Esophagus squamous epithelium (tissue), 5 donors: Measurements from ENCODE around the gene REEP1. TPM values are rescaled to one million over a fixed set of nuclear protein-coding genes. Genes with fewer than 3 reads are reported as not detected.
A peak's percentile ranks its signal among the peaks of the same experiment; 100 is the strongest.

Experiments
- DNase-seq: peaks from one replicate; lab custom pipeline; 2025; lab: John Stamatoyannopoulos, UW
- H3K27ac ChIP-seq, 4 donors: fragments of 200-600 bp; sonication (generic); one replicate each; pipeline ENCODE4 v1.5.1; 2016 to 2019; ENCODE audit warnings: mild to moderate bottlenecking in 1 of 4
- H3K27me3 ChIP-seq, 4 donors: fragments of 200-600 bp; sonication (generic); 1 replicate in 3 of 4; 2 replicates in 1 of 4; pipeline versions ENCODE4 v1.5.1 to v1.6.0; 2017 to 2021; ENCODE audit warnings: antibody characterized with exemption in 1 of 4
- H3K36me3 ChIP-seq, 3 donors: fragments of 200-600 bp; sonication (generic); one replicate each; pipeline ENCODE4 v1.5.1; 2016 to 2019
- H3K4me1 ChIP-seq, 3 donors: fragments of 200-600 bp; sonication (generic); one replicate each; pipeline ENCODE4 v1.5.1; 2017 to 2019
- H3K4me3 ChIP-seq, 4 donors: fragments of 200-600 bp; sonication (generic); 1 replicate in 3 of 4; 2 replicates in 1 of 4; pipeline ENCODE4 v1.5.1; 2016 to 2019; ENCODE audit warnings: mild to moderate bottlenecking in 2 of 4, moderate library complexity in 1 of 4
- H3K9me3 ChIP-seq, 3 donors: fragments of 200-600 bp; sonication (generic); one replicate each; pipeline ENCODE4 v1.5.1; 2016 to 2019
- CTCF ChIP-seq, 6 experiments: fragments of 450-650 bp in 4 of 6; fragments of 200-600 bp in 2 of 6; sonication (generic) in 2 of 6; IDR thresholded peaks; one replicate each; pipeline ENCODE4 v1.5.1; 2016 to 2019; ENCODE audit warnings: antibody characterized with exemption in 6 of 6, mild to moderate bottlenecking in 4 of 6, moderate library complexity in 4 of 6
- POLR2A ChIP-seq, 4 donors: fragments of 450-650 bp; IDR thresholded peaks; one replicate each; pipeline ENCODE4 v1.6.1; 2017; ENCODE audit warnings: antibody characterized with exemption in 4 of 4, mild to moderate bottlenecking in 4 of 4, moderate library complexity in 3 of 4
- WGBS, 2 donors: methylation state at CpG; one replicate each; pipeline ENCODE4 v1.1.5; 2018; 5-methylcytosine and 5-hydroxymethylcytosine counted together
- intact Hi-C: fragments of 100-400 bp; cut with DNase I; formaldehyde crosslinking; loops from one replicate; pipeline ENCODE4 v1.15.0; 2022
- total RNA-seq, 4 donors: library from RNA; depleted of rRNA; stranded (reverse); fragments of >200 nt; gene quantifications; one replicate each; pipeline ENCODE4 v1.1.0, GENCODE V29; 2016
- donor health status: DM: yes; HTN: yes; CAD: no.

Gene REEP1
- total RNA-seq, 4 donors from 2014 or later, result 0.83 to 10.3 (median 2.0) TPM

- Histone ChIP-seq H3K9me3 (no peaks in the 10 kb centered on the region), H3K36me3 (peaks cover 0 to 10% (median 0%) of the 10 kb centered on the region in 3 donors), H3K4me1 (peaks cover 14 to 70% (median 17%) of the 10 kb centered on the region in 3 donors), H3K27me3 (no peaks in the 10 kb centered on the region), H3K27ac (peak overlapping the region; percentile 95 to 99 (median 98)), H3K4me3 (peak overlapping the region; percentile 76 to 92 (median 86))
- TF ChIP-seq POLR2A (IDR thresholded peaks at IDR 0.05) (no peak), CTCF (IDR thresholded peaks at IDR 0.05) (peak in 1 of 6 experiments; percentile 13)
- intact Hi-C loops, result no loop called here
- DNase-seq, result no peak
- 60 to 65% methylated on average over 7 of the region's 7 CpGs for WGBS, 2 donors
Measured at GRCh38 chr2:86193901-86194567, 143.4 kb downstream of the REEP1 start.

- intact Hi-C loops, result no loop called here
- no peak for DNase-seq
- H3K9me3 ChIP-seq, result no peaks in the 10 kb centered on the region
- H3K36me3 ChIP-seq, result peaks cover 0 to 23% (median 0%) of the 10 kb centered on the region in 3 donors
- TF ChIP-seq CTCF (IDR thresholded peaks at IDR 0.05), result no peak
- no peak for TF ChIP-seq POLR2A (IDR thresholded peaks at IDR 0.05)
- peaks cover 6 to 82% (median 22%) of the 10 kb centered on the region in 3 donors for H3K4me1 ChIP-seq
- no peak overlapping the region for H3K27ac ChIP-seq
- H3K27me3 ChIP-seq, result no peaks in the 10 kb centered on the region
- no peak overlapping the region for H3K4me3 ChIP-seq
- WGBS, 2 donors, result 81 to 83% methylated on average over 7 of the region's 7 CpGs
Measured at GRCh38 chr2:86189782-86190416, 147.5 kb downstream of the REEP1 start.

GRCh38 chr2:86186431-86186830 lies 151.0 kb downstream of the REEP1 start:
- peak overlapping the region in 2 of 4 donors; percentile 26 to 36 for H3K27ac ChIP-seq
- intact Hi-C loops, result no loop called here
- H3K4me1 ChIP-seq, result peaks cover 0 to 59% (median 13%) of the 10 kb centered on the region in 3 donors
- TF ChIP-seq POLR2A (IDR thresholded peaks at IDR 0.05), result no peak
- TF ChIP-seq CTCF (IDR thresholded peaks at IDR 0.05), result no peak
- peaks cover 0 to 23% (median 0%) of the 10 kb centered on the region in 3 donors for H3K36me3 ChIP-seq
- H3K4me3 ChIP-seq, result no peak overlapping the region
- no peak for DNase-seq
- no peaks in the 10 kb centered on the region for H3K9me3 ChIP-seq
- no peaks in the 10 kb centered on the region for H3K27me3 ChIP-seq

- Histone ChIP-seq H3K4me1 (peaks cover 0 to 51% (median 13%) of the 10 kb centered on the region in 3 donors), H3K27me3 (no peaks in the 10 kb centered on the region), H3K36me3 (peaks cover 0 to 26% (median 0%) of the 10 kb centered on the region in 3 donors), H3K27ac (peak overlapping the region in 2 of 4 donors; percentile 26 to 36), H3K9me3 (no peaks in the 10 kb centered on the region), H3K4me3 (no peak overlapping the region)
- TF ChIP-seq CTCF (IDR thresholded peaks at IDR 0.05), result no peak
- no peak for TF ChIP-seq POLR2A (IDR thresholded peaks at IDR 0.05)
- 47 to 56% methylated on average over 1 of the region's 1 CpG for WGBS, 2 donors
- no peak for DNase-seq
- intact Hi-C loops, result no loop called here
Measured at GRCh38 chr2:86185517-86186212, 151.8 kb downstream of the REEP1 start.

GRCh38 chr2:86176597-86176996 lies 160.8 kb downstream of the REEP1 start:
- peaks cover 0 to 89% (median 9%) of the 10 kb centered on the region in 3 donors for H3K36me3 ChIP-seq
- H3K4me3 ChIP-seq, result no peak overlapping the region
- TF ChIP-seq POLR2A (IDR thresholded peaks at IDR 0.05) (no peak), CTCF (IDR thresholded peaks at IDR 0.05) (no peak)
- no peaks in the 10 kb centered on the region for H3K4me1 ChIP-seq
- DNase-seq, result no peak
- H3K27me3 ChIP-seq, result no peaks in the 10 kb centered on the region
- intact Hi-C loops, result no loop called here
- no peaks in the 10 kb centered on the region for H3K9me3 ChIP-seq
- no peak overlapping the region for H3K27ac ChIP-seq
